Nephron (organoid): ENCODE results near the gene ITGAE.

Source experiments
- H3K27ac Mint-ChIP-seq, 3 experiments: 2 replicates each; pipeline ENCODE4 v1.8.0; 2020; ENCODE audit warnings: mixed read lengths in 3 of 3, mild to moderate bottlenecking in 2 of 3, moderate library complexity in 1 of 3
- H3K27me3 Mint-ChIP-seq: 2 replicates; pipeline ENCODE4 v1.8.0; 2021; ENCODE audit warnings: low read depth, mild to moderate bottlenecking, moderate library complexity, mixed read lengths
- H3K36me3 Mint-ChIP-seq: 2 replicates; pipeline ENCODE4 v1.8.0; 2020; ENCODE audit warnings: low read depth, mixed read lengths
- H3K4me1 Mint-ChIP-seq: 2 replicates; pipeline ENCODE4 v1.8.0; 2020; ENCODE audit warnings: mixed read lengths
- H3K4me3 Mint-ChIP-seq, 3 experiments: 2 replicates each; pipeline ENCODE4 v1.8.0; 2020; ENCODE audit warnings: mild to moderate bottlenecking in 3 of 3, mixed read lengths in 3 of 3, moderate library complexity in 2 of 3
- H3K9me3 Mint-ChIP-seq: 2 replicates; pipeline ENCODE4 v1.8.0; 2020; ENCODE audit warnings: mixed read lengths
- CTCF ChIP-seq, 3 experiments: fragments of 200-600 bp; sonication (generic); IDR thresholded peaks; one replicate each; pipeline ENCODE4 v1.5.0; 2021; ENCODE audit warnings: antibody characterized with exemption in 3 of 3; ENCODE audit not compliant: unreplicated experiment in 3 of 3

The ITGAE gene

GRCh38 chr17:3826191-3826590 is 25.2 kb upstream of the ITGAE start:
- Mint-ChIP-seq H3K4me3 (no peak overlapping the region), H3K27ac (no peak overlapping the region), H3K4me1 (peaks cover 16% of the 10 kb centered on the region), H3K36me3 (peaks cover 74% of the 10 kb centered on the region), H3K27me3 (no peaks in the 10 kb centered on the region), H3K9me3 (no peaks in the 10 kb centered on the region)
- no peak for TF ChIP-seq CTCF (IDR thresholded peaks at IDR 0.05; ENCODE audit: unreplicated experiment in 3 of 3)

- Mint-ChIP-seq H3K36me3 (peaks cover 76% of the 10 kb centered on the region), H3K4me3 (no peak overlapping the region), H3K27me3 (no peaks in the 10 kb centered on the region), H3K9me3 (no peaks in the 10 kb centered on the region), H3K4me1 (no peaks in the 10 kb centered on the region), H3K27ac (no peak overlapping the region)
- TF ChIP-seq CTCF (IDR thresholded peaks at IDR 0.05; ENCODE audit: unreplicated experiment in 3 of 3) = no peak
Observed at GRCh38 chr17:3821101-3821500, 20.1 kb upstream of the ITGAE start.

GRCh38 chr17:3818786-3819185 is 17.8 kb upstream of the ITGAE start:
- no peak for TF ChIP-seq CTCF (IDR thresholded peaks at IDR 0.05; ENCODE audit: unreplicated experiment in 3 of 3)
- Mint-ChIP-seq H3K27me3 (no peaks in the 10 kb centered on the region), H3K9me3 (no peaks in the 10 kb centered on the region), H3K36me3 (peaks cover 77% of the 10 kb centered on the region), H3K4me1 (peaks cover 7% of the 10 kb centered on the region), H3K4me3 (no peak overlapping the region), H3K27ac (no peak overlapping the region)

GRCh38 chr17:3817851-3818605 is 17.0 kb upstream of the ITGAE start:
- no peak overlapping the region for H3K27ac Mint-ChIP-seq
- H3K4me3 Mint-ChIP-seq = no peak overlapping the region
- no peaks in the 10 kb centered on the region for H3K9me3 Mint-ChIP-seq
- peaks cover 7% of the 10 kb centered on the region for H3K4me1 Mint-ChIP-seq
- no peaks in the 10 kb centered on the region for H3K27me3 Mint-ChIP-seq
- H3K36me3 Mint-ChIP-seq = peaks cover 77% of the 10 kb centered on the region
- TF ChIP-seq CTCF (IDR thresholded peaks at IDR 0.05; ENCODE audit: unreplicated experiment in 3 of 3) = no peak

GRCh38 chr17:3815925-3816324 is 14.9 kb upstream of the ITGAE start:
- TF ChIP-seq CTCF (IDR thresholded peaks at IDR 0.05; ENCODE audit: unreplicated experiment in 3 of 3) = no peak
- Mint-ChIP-seq H3K4me3 (no peak overlapping the region), H3K27me3 (no peaks in the 10 kb centered on the region), H3K9me3 (no peaks in the 10 kb centered on the region), H3K27ac (no peak overlapping the region), H3K36me3 (peaks cover 76% of the 10 kb centered on the region), H3K4me1 (peaks cover 7% of the 10 kb centered on the region)

- H3K27ac Mint-ChIP-seq = peak overlapping the region in 2 of 3 experiments; percentile 56 to 84
- H3K4me3 Mint-ChIP-seq = peak overlapping the region in 1 of 3 experiments; percentile 26
- no peaks in the 10 kb centered on the region for H3K9me3 Mint-ChIP-seq
- peaks cover 74% of the 10 kb centered on the region for H3K36me3 Mint-ChIP-seq
- TF ChIP-seq CTCF (IDR thresholded peaks at IDR 0.05; ENCODE audit: unreplicated experiment in 3 of 3) = no peak
- H3K4me1 Mint-ChIP-seq = peaks cover 7% of the 10 kb centered on the region
- no peaks in the 10 kb centered on the region for H3K27me3 Mint-ChIP-seq
Observed at GRCh38 chr17:3815122-3815521, 14.1 kb upstream of the ITGAE start.
